IPS-15b (cell line): ENCODE data around the gene POLD1.
"Not testable (repeated sequence)": the region's sequence is repeated elsewhere in the genome, so short reads cannot be mapped to it uniquely, and the experiment has no call there.

ENCODE experiments used
- H3K27me3 ChIP-seq: one replicate; pipeline ENCODE4 v1.6.1; 2013; ENCODE audit warnings: low read length; ENCODE audit not compliant: control insufficient read depth, insufficient read depth
- H3K36me3 ChIP-seq: one replicate; pipeline ENCODE4 v1.6.1; 2013; ENCODE audit warnings: low read length; ENCODE audit not compliant: control insufficient read depth, insufficient read depth
- H3K4me1 ChIP-seq: one replicate; pipeline ENCODE4 v1.6.1; 2013; ENCODE audit warnings: mild to moderate bottlenecking, low read length; ENCODE audit not compliant: control insufficient read depth, insufficient read depth
- H3K4me3 ChIP-seq: one replicate; pipeline ENCODE4 v1.5.1; 2013; ENCODE audit warnings: low read depth, low read length
- H3K9ac ChIP-seq: one replicate; pipeline ENCODE4 v1.6.1; 2013; ENCODE audit warnings: low read depth, mild to moderate bottlenecking, low read length
- H3K9me3 ChIP-seq: one replicate; pipeline ENCODE4 v1.6.1; 2013; ENCODE audit warnings: mild to moderate bottlenecking, low read length; ENCODE audit not compliant: control insufficient read depth, insufficient read depth

POLD1 gene

DNA sequence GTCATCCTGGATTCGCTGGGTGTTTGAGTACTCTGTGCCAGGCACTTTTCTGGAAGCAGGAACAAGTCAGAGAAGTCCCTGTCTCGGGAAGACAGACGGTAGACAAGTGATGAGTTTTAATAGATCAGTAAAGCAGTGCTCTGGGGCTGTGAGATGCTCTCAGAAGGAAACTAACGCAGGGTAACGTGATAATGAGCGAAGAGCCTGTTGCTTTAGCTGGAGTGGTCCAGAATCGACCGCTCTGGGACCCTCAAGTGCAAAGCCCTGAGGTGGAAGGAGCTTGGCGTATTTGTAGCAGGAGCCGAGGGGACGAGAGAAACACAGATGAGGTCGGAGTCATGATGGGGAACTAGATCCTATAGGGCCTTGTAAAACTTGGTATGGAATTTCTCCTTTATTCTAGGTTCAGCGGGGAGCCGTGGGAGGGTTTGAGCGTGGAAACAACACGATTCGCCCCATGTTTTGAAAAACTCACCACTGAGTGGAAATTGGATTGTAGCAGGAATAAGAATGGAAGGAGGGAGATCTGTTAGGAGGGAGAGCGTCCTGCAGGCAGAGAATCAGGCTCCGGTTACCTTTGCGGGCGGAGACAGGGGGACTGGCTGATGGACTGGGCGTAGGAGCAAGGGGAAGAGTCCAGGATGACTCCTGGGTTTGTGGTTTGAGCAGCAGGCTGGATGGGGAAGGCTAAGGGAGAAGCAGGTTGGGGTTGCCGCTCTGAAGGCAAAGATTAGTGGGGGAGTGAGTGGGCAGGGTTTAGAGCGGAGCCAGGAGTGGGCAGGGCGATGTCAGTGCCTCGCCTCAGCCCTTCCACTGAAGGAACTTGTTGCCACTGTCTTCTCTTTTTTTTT is 763 bp downstream of the POLD1 start:
- Histone ChIP-seq H3K27me3 (no peaks in the 10 kb centered on the region), H3K4me3 (peak overlapping the region; percentile 75), H3K4me1 (no peaks in the 10 kb centered on the region), H3K9ac (peak overlapping the region; percentile 77), H3K9me3 (no peaks in the 10 kb centered on the region), H3K36me3 (peaks cover 39% of the 10 kb centered on the region)

DNA sequence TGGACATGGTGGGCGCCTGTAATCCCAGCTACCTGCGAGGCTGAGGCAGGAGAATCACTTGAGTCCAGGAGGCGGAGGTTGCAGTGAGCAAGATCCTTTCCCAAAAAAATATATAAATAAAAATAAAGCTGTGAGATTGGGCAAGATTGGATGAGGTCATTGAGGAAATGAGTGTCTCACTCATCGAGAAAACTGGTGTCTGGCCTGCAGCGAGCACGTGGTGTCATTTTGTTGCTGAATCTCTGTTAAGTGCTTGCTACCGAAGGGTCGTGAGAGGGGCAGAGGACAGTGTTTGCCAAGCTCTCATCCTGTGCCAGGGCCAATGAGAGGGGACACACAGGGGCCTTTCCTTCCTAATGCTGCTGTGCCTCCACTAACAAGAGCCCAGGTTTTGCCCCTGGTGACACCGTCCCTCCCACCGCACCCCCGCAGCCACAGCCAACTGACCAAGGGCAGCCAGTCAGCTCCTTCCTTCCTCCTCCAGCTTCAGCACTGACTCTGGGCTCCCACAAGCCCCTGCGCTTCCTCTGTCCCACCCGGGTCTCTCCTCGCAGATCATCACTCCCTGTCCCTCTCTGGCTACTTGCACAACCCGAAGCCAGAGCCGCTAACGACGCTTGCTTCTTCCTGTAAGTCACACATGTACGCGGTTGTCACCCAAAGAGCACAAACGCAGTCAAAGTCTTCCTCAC is 3.2 kb downstream of the POLD1 start:
- H3K9me3 ChIP-seq = no peaks in the 10 kb centered on the region
- H3K36me3 ChIP-seq = peaks cover 24% of the 10 kb centered on the region
- H3K27me3 ChIP-seq = no peaks in the 10 kb centered on the region
- no peak overlapping the region for H3K4me3 ChIP-seq
- H3K4me1 ChIP-seq = no peaks in the 10 kb centered on the region
- no peak overlapping the region for H3K9ac ChIP-seq

GRCh38 chr19:50387868-50388245 is 3.7 kb downstream of the POLD1 start:
- Histone ChIP-seq H3K27me3 (no peaks in the 10 kb centered on the region), H3K4me1 (no peaks in the 10 kb centered on the region), H3K4me3 (no peak overlapping the region), H3K9me3 (no peaks in the 10 kb centered on the region), H3K36me3 (peaks cover 24% of the 10 kb centered on the region), H3K9ac (no peak overlapping the region)

DNA sequence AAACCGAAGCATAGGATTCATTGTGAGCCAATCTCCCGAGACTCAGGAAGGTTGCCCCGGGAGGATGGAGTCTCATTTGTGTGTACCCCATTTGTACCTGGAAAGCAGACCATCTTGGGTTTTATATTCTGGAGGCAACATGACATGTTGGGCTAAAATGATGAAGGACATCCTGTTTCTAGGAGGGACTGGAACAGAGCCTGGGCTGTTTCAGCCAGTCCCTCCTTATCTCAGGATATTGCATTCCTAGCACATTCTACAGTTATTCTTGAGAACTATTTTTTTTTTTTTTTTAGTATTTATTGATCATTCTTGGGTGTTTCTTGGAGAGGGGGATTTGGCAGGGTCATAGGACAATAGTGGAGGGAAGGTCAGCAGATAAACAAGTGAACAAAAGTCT is 6.1 kb downstream of the POLD1 start:
- H3K4me3 ChIP-seq, H3K9me3 ChIP-seq, H3K9ac ChIP-seq, H3K4me1 ChIP-seq, H3K27me3 ChIP-seq: not testable (repeated sequence)
- H3K36me3 ChIP-seq = peaks cover 28% of the 10 kb centered on the region

DNA sequence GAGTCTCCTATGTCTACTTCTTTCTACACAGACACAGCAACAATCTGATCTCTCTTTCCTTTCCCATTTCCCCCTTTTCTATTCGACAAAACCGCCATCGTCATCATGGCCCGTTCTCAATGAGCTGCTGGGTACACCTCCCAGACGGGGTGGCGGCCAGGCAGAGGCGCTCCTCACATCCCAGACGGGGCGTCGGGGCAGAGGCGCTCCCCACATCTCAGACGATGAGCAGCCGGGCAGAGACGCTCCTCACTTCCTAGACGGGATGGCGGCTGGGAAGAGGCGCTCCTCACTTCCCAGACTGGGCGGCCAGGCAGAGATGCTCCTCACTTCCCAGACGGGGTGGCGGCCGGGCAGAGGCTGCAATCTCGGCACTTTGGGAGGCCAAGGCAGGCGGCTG is 6.8 kb downstream of the POLD1 start:
- H3K9ac ChIP-seq, H3K4me1 ChIP-seq, H3K27me3 ChIP-seq, H3K9me3 ChIP-seq, H3K4me3 ChIP-seq: not testable (repeated sequence)
- peaks cover 24% of the 10 kb centered on the region for H3K36me3 ChIP-seq

DNA sequence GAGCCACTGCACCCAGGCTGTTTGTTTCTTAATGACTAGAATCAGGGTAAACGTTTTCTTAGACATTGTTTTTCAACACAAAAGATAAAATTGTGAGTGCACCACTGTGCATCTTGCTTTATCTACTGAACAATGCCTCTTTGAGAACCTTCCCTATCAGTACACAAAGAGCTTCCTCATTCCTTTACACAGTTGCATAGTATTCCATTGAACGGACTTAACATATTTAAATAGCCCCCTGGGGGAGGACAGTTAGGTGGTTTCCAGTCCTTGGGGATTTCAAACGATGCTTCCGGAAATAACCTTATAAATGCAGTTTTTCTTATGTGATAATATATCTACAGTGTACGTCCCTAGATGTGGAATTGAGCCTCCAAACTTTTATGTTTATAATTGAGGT is 8.6 kb downstream of the POLD1 start:
- no peaks in the 10 kb centered on the region for H3K4me1 ChIP-seq
- H3K9me3 ChIP-seq = no peaks in the 10 kb centered on the region
- no peak overlapping the region for H3K9ac ChIP-seq
- H3K27me3 ChIP-seq = no peaks in the 10 kb centered on the region
- H3K36me3 ChIP-seq = peaks cover 12% of the 10 kb centered on the region
- no peak overlapping the region for H3K4me3 ChIP-seq

- peaks cover 10% of the 10 kb centered on the region for H3K36me3 ChIP-seq
- H3K9ac ChIP-seq = no peak overlapping the region
- H3K9me3 ChIP-seq = no peaks in the 10 kb centered on the region
- H3K27me3 ChIP-seq = no peaks in the 10 kb centered on the region
- no peak overlapping the region for H3K4me3 ChIP-seq
- no peaks in the 10 kb centered on the region for H3K4me1 ChIP-seq
Observed at GRCh38 chr19:50393589-50393988, 9.4 kb downstream of the POLD1 start.

DNA sequence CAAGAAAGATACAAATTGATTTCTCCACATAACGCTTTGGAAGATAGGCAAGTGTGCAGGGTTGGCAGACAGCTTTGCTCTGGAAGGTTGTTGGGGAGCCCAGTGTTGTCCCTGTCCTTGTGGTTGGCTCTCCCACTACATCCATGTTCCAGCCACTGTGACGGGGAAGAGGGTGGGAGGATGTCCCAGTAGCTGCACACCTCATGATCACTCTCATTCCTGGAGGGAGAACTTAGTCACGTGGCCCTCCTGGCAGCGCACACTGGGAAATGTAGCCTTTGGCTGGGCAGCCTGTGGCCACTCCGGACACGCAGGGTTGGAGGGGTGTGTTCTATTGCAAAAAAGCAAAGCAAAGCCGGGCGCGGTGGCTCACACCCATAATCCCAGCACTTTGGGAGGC is 9.9 kb downstream of the POLD1 start:
- Histone ChIP-seq H3K4me1 (no peaks in the 10 kb centered on the region), H3K9me3 (no peaks in the 10 kb centered on the region), H3K9ac (no peak overlapping the region), H3K27me3 (no peaks in the 10 kb centered on the region), H3K4me3 (no peak overlapping the region), H3K36me3 (peaks cover 14% of the 10 kb centered on the region)

DNA sequence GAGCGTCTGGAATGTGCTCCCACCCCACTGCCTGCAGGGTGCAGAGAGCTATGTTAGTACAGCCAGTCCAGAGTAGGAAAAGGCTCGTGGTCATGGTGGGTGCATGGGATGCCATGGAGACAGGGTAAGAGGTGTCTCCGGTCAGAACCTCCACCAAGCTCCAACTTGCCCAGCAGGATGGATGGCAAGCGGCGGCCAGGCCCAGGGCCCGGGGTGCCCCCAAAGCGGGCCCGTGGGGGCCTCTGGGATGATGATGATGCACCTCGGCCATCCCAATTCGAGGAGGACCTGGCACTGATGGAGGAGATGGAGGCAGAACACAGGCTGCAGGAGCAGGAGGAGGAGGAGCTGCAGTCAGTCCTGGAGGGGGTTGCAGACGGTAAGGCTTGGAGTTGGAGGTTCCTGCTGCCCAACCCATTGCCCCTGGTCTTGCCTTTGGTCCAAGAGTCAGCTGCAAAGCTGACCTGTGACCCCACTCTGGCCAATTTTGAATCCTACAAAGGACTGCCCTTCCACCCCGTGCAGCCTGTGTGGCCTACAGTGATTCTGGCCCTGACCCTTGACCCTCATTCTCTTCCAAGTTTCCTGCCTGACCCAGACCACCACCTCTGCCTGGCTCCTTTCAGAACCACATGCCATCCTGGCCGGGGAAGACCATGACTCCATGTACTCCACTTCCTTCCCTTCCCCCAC is 14.7 kb downstream of the POLD1 start:
- Histone ChIP-seq H3K36me3 (peaks cover 33% of the 10 kb centered on the region), H3K9ac (no peak overlapping the region), H3K27me3 (no peaks in the 10 kb centered on the region), H3K9me3 (no peaks in the 10 kb centered on the region), H3K4me1 (no peaks in the 10 kb centered on the region), H3K4me3 (no peak overlapping the region)

DNA sequence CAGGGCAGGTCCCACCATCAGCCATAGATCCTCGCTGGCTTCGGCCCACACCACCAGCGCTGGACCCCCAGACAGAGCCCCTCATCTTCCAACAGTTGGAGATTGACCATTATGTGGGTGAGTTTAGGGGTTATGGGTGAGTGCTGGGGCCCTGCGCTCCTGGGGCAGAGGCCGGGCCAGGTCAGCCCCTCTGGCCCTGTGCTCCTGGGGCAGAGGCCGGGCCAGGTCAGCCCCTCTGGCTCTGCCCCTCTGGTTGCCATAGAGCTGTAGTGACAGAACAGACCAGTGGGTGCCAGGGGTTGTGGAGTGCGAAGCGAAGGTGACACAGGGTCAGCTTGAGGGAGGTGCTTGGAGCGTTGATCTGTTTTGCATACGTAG is 15.2 kb downstream of the POLD1 start:
- Histone ChIP-seq H3K4me1 (no peaks in the 10 kb centered on the region), H3K4me3 (no peak overlapping the region), H3K27me3 (no peaks in the 10 kb centered on the region), H3K36me3 (peaks cover 33% of the 10 kb centered on the region), H3K9ac (no peak overlapping the region), H3K9me3 (no peaks in the 10 kb centered on the region)

- peaks cover 51% of the 10 kb centered on the region for H3K36me3 ChIP-seq
- H3K4me3 ChIP-seq = no peak overlapping the region
- no peaks in the 10 kb centered on the region for H3K27me3 ChIP-seq
- H3K4me1 ChIP-seq = no peaks in the 10 kb centered on the region
- no peak overlapping the region for H3K9ac ChIP-seq
- no peaks in the 10 kb centered on the region for H3K9me3 ChIP-seq
Observed at GRCh38 chr19:50401605-50402450, 17.7 kb downstream of the POLD1 start.
